ENCODE measurements around the gene FBXO17. TPM values are rescaled to one million over a fixed set of nuclear protein-coding genes. Genes with fewer than 3 reads are reported as not detected.

Gene FBXO17
- total RNA-seq, 1 experiment from 2014 or later = 24.2 TPM

- no peaks in the 10 kb centered on the region for H3K27me3 Mint-ChIP-seq (ENCODE audit: unreplicated experiment)
- H3K27ac Mint-ChIP-seq (ENCODE audit: unreplicated experiment) = peak overlapping the region; percentile 12
- intact Hi-C loops (cut with micrococcal nuclease; ENCODE audit: unreplicated experiment) = no loop called here
- CTCF ChIA-PET = no interaction called here
- H3K9me3 Mint-ChIP-seq (ENCODE audit: low read depth, unreplicated experiment) = peaks cover 4% of the 10 kb centered on the region
- BruUV-seq (replicated peaks) = no TSS peak
- peaks cover 30% of the 10 kb centered on the region for H3K4me1 Mint-ChIP-seq (ENCODE audit: low read depth, unreplicated experiment)
- no peak for TF ChIP-seq CTCF (IDR thresholded peaks at IDR 0.05; ENCODE audit: unreplicated experiment)
- no peak for DNase-seq
- peaks cover 29% of the 10 kb centered on the region for H3K36me3 Mint-ChIP-seq (ENCODE audit: insufficient read depth, unreplicated experiment)
- H3K4me3 Mint-ChIP-seq (ENCODE audit: low read depth, unreplicated experiment) = no peak overlapping the region
Measured at GRCh38 chr19:38979812-38980211, 4.3 kb upstream of the FBXO17 start.

GRCh38 chr19:38978326-38978689 is 2.8 kb upstream of the FBXO17 start:
- intact Hi-C loops (cut with micrococcal nuclease; ENCODE audit: unreplicated experiment) = no loop called here
- no peak for TF ChIP-seq CTCF (IDR thresholded peaks at IDR 0.05; ENCODE audit: unreplicated experiment)
- Mint-ChIP-seq H3K27ac (ENCODE audit: unreplicated experiment) (peak overlapping the region; percentile 88), H3K4me3 (ENCODE audit: low read depth, unreplicated experiment) (no peak overlapping the region), H3K36me3 (ENCODE audit: insufficient read depth, unreplicated experiment) (peaks cover 37% of the 10 kb centered on the region), H3K27me3 (ENCODE audit: unreplicated experiment) (no peaks in the 10 kb centered on the region), H3K4me1 (ENCODE audit: low read depth, unreplicated experiment) (peaks cover 30% of the 10 kb centered on the region), H3K9me3 (ENCODE audit: low read depth, unreplicated experiment) (peaks cover 4% of the 10 kb centered on the region)
- no peak for DNase-seq
- no TSS peak for BruUV-seq (replicated peaks)
- CTCF ChIA-PET = interaction anchor here (1.2 to 1.3 kb wide), 2 partner anchors 11 to 12 kb away, joined by 3 read pairs; no protein-coding TSS in a partner anchor

GRCh38 chr19:38977445-38978325 is 2.1 kb upstream of the FBXO17 start:
- peak; percentile 54 for DNase-seq
- no peak for TF ChIP-seq CTCF (IDR thresholded peaks at IDR 0.05; ENCODE audit: unreplicated experiment)
- Mint-ChIP-seq H3K9me3 (ENCODE audit: low read depth, unreplicated experiment) (peaks cover 4% of the 10 kb centered on the region), H3K36me3 (ENCODE audit: insufficient read depth, unreplicated experiment) (peaks cover 37% of the 10 kb centered on the region), H3K27ac (ENCODE audit: unreplicated experiment) (peak overlapping the region; percentile 88), H3K27me3 (ENCODE audit: unreplicated experiment) (no peaks in the 10 kb centered on the region), H3K4me1 (ENCODE audit: low read depth, unreplicated experiment) (peaks cover 30% of the 10 kb centered on the region), H3K4me3 (ENCODE audit: low read depth, unreplicated experiment) (peak overlapping the region; percentile 76)
- no TSS peak for BruUV-seq (replicated peaks)
- CTCF ChIA-PET = interaction anchor here (0.8 to 2.2 kb wide), 8 partner anchors 11 to 134 kb away, joined by 3 to 7 read pairs (median 3); no protein-coding TSS in a partner anchor
- intact Hi-C loops (cut with micrococcal nuclease; ENCODE audit: unreplicated experiment) = no loop called here

- H3K9me3 Mint-ChIP-seq (ENCODE audit: low read depth, unreplicated experiment) = peaks cover 4% of the 10 kb centered on the region
- no peak for TF ChIP-seq CTCF (IDR thresholded peaks at IDR 0.05; ENCODE audit: unreplicated experiment)
- intact Hi-C loops (cut with micrococcal nuclease; ENCODE audit: unreplicated experiment) = no loop called here
- H3K27ac Mint-ChIP-seq (ENCODE audit: unreplicated experiment) = peak overlapping the region; percentile 88
- H3K27me3 Mint-ChIP-seq (ENCODE audit: unreplicated experiment) = no peaks in the 10 kb centered on the region
- peaks cover 37% of the 10 kb centered on the region for H3K36me3 Mint-ChIP-seq (ENCODE audit: insufficient read depth, unreplicated experiment)
- DNase-seq = peak; percentile 47
- peak overlapping the region; percentile 76 for H3K4me3 Mint-ChIP-seq (ENCODE audit: low read depth, unreplicated experiment)
- H3K4me1 Mint-ChIP-seq (ENCODE audit: low read depth, unreplicated experiment) = peaks cover 41% of the 10 kb centered on the region
- CTCF ChIA-PET = interaction anchor here (0.6 to 2.2 kb wide), 8 partner anchors 13 to 820 kb away, joined by 3 to 10 read pairs (median 4); no protein-coding TSS in a partner anchor
- BruUV-seq (replicated peaks) = no TSS peak
Measured at GRCh38 chr19:38975861-38976271, 324 bp upstream of the FBXO17 start.
